RWPE1 (cell line): ENCODE data around the gene C5AR1.
A peak's percentile ranks its signal among the peaks of the same experiment; 100 is the strongest.

Experiments
- CTCF ChIA-PET: fragments of 350-600 bp; sonication (Branson Sonifier 250); formaldehyde crosslinking; extraction: SDS; loops from one replicate; lab custom pipeline; 2021; lab: Yijun Ruan, JAX
- POLR2A ChIA-PET: fragments of 400-600 bp; formaldehyde crosslinking; extraction: SDS; loops from one replicate; lab custom pipeline; 2020; ENCODE audit warnings: antibody characterized with exemption; ENCODE audit not compliant: low non-redundant PET; lab: Yijun Ruan, JAX
- DNase-seq: peaks from one replicate; pipeline ENCODE4 v3.0.0; 2012; ENCODE audit warnings: low spot score
- H3K27ac ChIP-seq: fragments of 450-650 bp; 2 replicates; pipeline ENCODE4 v1.5.1; 2017
- CTCF ChIP-seq: fragments of 450-650 bp; conservative IDR thresholded peaks from 2 replicates; pipeline ENCODE4 v1.5.1; 2017; ENCODE audit warnings: low read depth, mild to moderate bottlenecking

The C5AR1 gene

GRCh38 chr19:47309038-47309437 lies 623 bp upstream of the C5AR1 start:
- peak overlapping the region; percentile 24; the same call in 1 of the 2 replicates for H3K27ac ChIP-seq
- no peak for DNase-seq
- ChIA-PET CTCF (interaction anchor here (0.6 kb wide), 1 partner anchor 24 kb away, joined by 3 read pairs; no protein-coding TSS in a partner anchor), POLR2A (interaction anchor here (0.6 kb wide), 1 partner anchor 291 kb away, joined by 4 read pairs; no protein-coding TSS in a partner anchor)
- no peak for TF ChIP-seq CTCF

DNA sequence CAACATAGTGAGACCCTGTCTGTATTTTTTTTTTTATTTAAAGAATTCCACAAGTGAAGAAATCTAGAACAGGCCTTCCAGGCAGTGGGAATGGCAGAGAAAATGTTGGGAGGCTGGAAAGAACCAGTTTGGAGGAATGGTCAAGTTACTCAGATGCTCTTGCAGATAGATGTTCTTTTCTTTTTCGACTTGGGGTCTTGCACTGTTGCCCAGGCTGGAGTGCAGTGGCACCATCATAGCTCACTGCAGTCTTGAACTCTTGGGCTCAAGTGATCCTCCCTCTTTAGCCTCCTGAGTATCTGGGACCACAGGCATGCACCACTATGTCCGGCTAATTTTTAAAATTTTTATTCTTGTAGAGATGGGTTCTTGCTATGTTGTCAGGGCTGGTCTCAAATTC lies 662 bp downstream of the C5AR1 start:
- TF ChIP-seq CTCF: no peak
- CTCF ChIA-PET: no interaction called here
- 0 out of 2 replicates have a peak overlapping the region, but pooled peaks have one; percentile 51 for H3K27ac ChIP-seq
- POLR2A ChIA-PET: no interaction called here
- DNase-seq: no peak

DNA sequence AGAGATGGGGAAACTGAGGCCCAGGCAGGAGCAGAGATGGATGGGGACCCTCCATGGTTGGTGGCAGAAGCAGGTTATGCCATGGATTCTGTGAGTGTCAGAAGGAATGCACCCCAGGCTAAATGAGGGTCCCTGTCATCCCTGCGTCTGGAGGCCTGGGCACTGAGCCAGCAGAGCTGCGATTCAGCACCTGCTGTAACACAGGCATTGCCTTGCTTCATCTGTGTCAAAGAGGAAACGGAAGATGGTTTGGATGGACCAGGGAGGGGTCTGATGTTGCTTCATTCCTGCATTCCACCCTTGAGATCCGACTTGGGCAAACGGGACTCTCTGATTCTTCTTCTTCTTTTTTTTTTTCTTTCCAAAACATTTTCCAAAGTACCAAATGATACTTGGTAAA lies 1.2 kb downstream of the C5AR1 start:
- DNase-seq: peak; percentile 52
- H3K27ac ChIP-seq: peak overlapping the region; percentile 51
- ChIA-PET CTCF (no interaction called here), POLR2A (no interaction called here)
- TF ChIP-seq CTCF: no peak

DNA sequence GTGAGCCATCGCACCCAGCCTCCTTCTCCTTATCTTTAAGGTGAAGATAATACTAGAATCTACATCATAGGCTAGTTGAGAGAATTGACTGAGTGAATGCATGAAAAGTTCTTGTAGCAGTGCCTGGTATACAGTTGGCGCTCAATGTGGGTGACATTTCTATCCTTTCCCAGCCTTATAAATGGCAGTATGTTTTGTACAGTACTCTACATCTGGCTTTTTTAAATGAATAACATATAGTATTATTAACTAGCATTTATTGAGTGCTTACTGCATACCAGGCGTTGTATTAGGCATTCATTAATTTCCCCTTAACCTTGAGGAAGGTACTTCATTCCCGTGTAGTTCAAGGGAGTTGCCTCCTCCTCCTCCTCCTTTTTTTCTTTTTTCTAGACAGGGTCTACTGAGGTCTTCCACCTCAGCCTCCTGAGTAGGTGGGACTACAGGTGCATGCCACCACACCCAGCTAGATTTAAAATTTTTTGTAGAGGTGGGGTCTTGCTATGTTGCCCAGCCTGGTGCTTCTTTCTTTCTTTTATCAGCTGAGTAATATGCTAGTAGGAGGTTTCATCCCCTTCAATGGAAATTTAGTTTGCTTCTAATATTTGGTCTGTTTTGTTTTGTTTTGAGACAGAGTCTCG lies 2.8 kb downstream of the C5AR1 start:
- TF ChIP-seq CTCF: no peak
- DNase-seq: no peak
- H3K27ac ChIP-seq: peak overlapping the region; percentile 82; the same call in 1 of the 2 replicates
- ChIA-PET CTCF (interaction anchor here (0.6 kb wide), 1 partner anchor 72 kb away, joined by 3 read pairs; no protein-coding TSS in a partner anchor), POLR2A (no interaction called here)

DNA sequence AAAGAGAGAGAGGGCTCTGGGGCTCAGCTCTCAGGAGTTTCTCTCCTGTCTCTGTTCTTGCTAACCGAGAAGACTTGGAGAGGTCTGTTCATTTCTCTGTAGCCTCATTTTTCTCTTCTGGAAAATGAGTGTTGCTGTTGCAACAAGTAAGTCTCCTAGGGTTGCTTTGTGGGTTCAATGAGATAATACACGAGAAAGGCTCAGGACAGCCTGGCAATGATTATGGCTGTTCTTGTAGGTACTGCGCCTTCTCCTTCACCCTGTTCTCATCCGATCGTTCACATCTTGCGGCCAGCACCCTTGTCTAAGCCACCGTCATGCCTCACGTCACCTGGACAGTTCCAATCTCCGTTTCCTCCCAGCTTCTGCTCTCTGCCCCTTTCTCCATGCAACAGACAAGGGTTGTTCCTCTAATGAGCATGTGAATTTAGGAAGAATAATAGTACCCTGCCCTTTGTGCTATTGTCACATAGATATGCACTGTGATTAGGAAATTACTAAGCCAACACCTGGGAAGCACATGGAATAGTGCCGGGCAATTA lies 4.2 kb downstream of the C5AR1 start:
- ChIA-PET POLR2A (no interaction called here), CTCF (no interaction called here)
- TF ChIP-seq CTCF: no peak
- H3K27ac ChIP-seq: peak overlapping the region; percentile 82
- DNase-seq: no peak

GRCh38 chr19:47315125-47315821 lies 5.6 kb downstream of the C5AR1 start:
- ChIA-PET POLR2A (no interaction called here), CTCF (interaction anchor here (0.6 to 2.0 kb wide), 6 partner anchors 20 to 553 kb away, joined by 3 to 9 read pairs (median 4); partner anchors contain the start of gene DHX34)
- peak; percentile 94 for DNase-seq
- TF ChIP-seq CTCF: no peak
- peak overlapping the region; percentile 82 for H3K27ac ChIP-seq
